Neural cell (in vitro differentiated cells): ENCODE measurements around the gene RPIA. TPM values are rescaled to one million over a fixed set of nuclear protein-coding genes. Genes with fewer than 3 reads are reported as not detected.

Experiments used
- H2AFZ ChIP-seq: fragments of 200-600, 300-800 bp; sonication (generic), shearing (Covaris generic); 2 replicates; pipeline ENCODE4 v1.6.0; 2014; ENCODE audit warnings: low read depth, mild to moderate bottlenecking, antibody characterized with exemption, low read length, moderate library complexity
- H3F3A ChIP-seq: fragments of 200-600 bp; shearing (Covaris generic); 2 replicates; pipeline ENCODE4 v1.6.1; 2016; ENCODE audit warnings: mild to moderate bottlenecking, moderate library complexity, mixed read lengths, antibody characterized with exemption, low read length; ENCODE audit not compliant: insufficient read depth, poor library complexity, severe bottlenecking
- H3K27ac ChIP-seq: fragments of 200-600, 300-800 bp; sonication (generic), shearing (Covaris generic); 2 replicates; pipeline ENCODE4 v1.5.1; 2014; ENCODE audit warnings: mild to moderate bottlenecking, low read length, moderate library complexity
- H3K27me3 ChIP-seq: fragments of 300-800, 200-600 bp; sonication (generic), shearing (Covaris generic); 2 replicates; pipeline ENCODE4 v1.6.0; 2014; ENCODE audit warnings: mild to moderate bottlenecking, low read depth, low read length, moderate library complexity; ENCODE audit not compliant: insufficient read depth
- H3K36me3 ChIP-seq: fragments of 300-800, 200-600 bp; sonication (generic), shearing (Covaris generic); 2 replicates; pipeline ENCODE4 v1.5.1; 2014; ENCODE audit warnings: mild to moderate bottlenecking, antibody characterized with exemption, low read length, moderate library complexity; ENCODE audit not compliant: insufficient read depth
- H3K4me2 ChIP-seq: fragments of 300-800, 200-600 bp; sonication (generic), shearing (Covaris generic); 2 replicates; pipeline ENCODE4 v1.6.0; 2014; ENCODE audit warnings: mild to moderate bottlenecking, low read length
- H3K4me3 ChIP-seq: fragments of 300-800, 200-600 bp; sonication (generic), shearing (Covaris generic); 2 replicates; pipeline ENCODE4 v1.5.1; 2014; ENCODE audit warnings: mild to moderate bottlenecking, low read length, moderate library complexity
- H3K79me2 ChIP-seq: fragments of 200-600 bp; shearing (Covaris generic); replicated peaks from 2 replicates; pipeline ENCODE4 v1.6.0; 2014; ENCODE audit warnings: mild to moderate bottlenecking, low read length, moderate library complexity; ENCODE audit not compliant: insufficient read depth
- H3K9ac ChIP-seq: fragments of 300-800, 200-600 bp; sonication (generic), shearing (Covaris generic); 2 replicates; pipeline ENCODE4 v1.6.1; 2016; ENCODE audit warnings: mild to moderate bottlenecking, low read length, mixed read lengths
- H3K9me2 ChIP-seq: fragments of 200-600 bp; shearing (Covaris generic); 2 replicates; pipeline ENCODE4 v1.6.1; 2016; ENCODE audit warnings: mild to moderate bottlenecking, low read length, mixed read lengths; ENCODE audit not compliant: insufficient read depth
- H3K9me3 ChIP-seq: fragments of 200-600, 300-800 bp; sonication (generic), shearing (Covaris generic); 2 replicates; pipeline ENCODE4 v1.6.1; 2016; ENCODE audit warnings: mild to moderate bottlenecking, mixed run types, low read length, moderate library complexity, mixed read lengths
- H4K20me1 ChIP-seq: fragments of 200-600 bp; shearing (Covaris generic); 2 replicates; pipeline ENCODE4 v1.6.1; 2016; ENCODE audit warnings: mild to moderate bottlenecking, mixed run types; ENCODE audit not compliant: insufficient read depth
- CTCF ChIP-seq: fragments of 450-650 bp; IDR thresholded peaks from 2 replicates; pipeline ENCODE4 v1.5.1; 2014; ENCODE audit warnings: antibody characterized with exemption, mild to moderate bottlenecking, moderate library complexity; ENCODE audit not compliant: poor library complexity, severe bottlenecking
- EP300 ChIP-seq: fragments of 450-650 bp; conservative IDR thresholded peaks from 2 replicates; pipeline ENCODE4 v1.6.1; 2014; ENCODE audit warnings: antibody characterized with exemption, mild to moderate bottlenecking, moderate library complexity; ENCODE audit not compliant: poor library complexity, severe bottlenecking
- EZH2 ChIP-seq: fragments of 200-600, 300-800 bp; shearing (Covaris generic), sonication (generic); IDR thresholded peaks from 2 replicates; pipeline ENCODE4 v1.6.1; 2014; ENCODE audit warnings: antibody characterized with exemption, low read length, borderline replicate concordance, mild to moderate bottlenecking; ENCODE audit not compliant: insufficient read depth, poor library complexity, severe bottlenecking
- MXI1 ChIP-seq: fragments of 450-650 bp; conservative IDR thresholded peaks from 2 replicates; pipeline ENCODE4 v1.6.1; 2014; ENCODE audit warnings: antibody characterized with exemption, mild to moderate bottlenecking; ENCODE audit not compliant: poor library complexity, severe bottlenecking
- POLR2AphosphoS5 ChIP-seq: IDR thresholded peaks from 2 replicates; pipeline ENCODE4 v1.6.1; 2012
- RAD21 ChIP-seq: fragments of 450-650 bp; conservative IDR thresholded peaks from 2 replicates; pipeline ENCODE4 v1.6.1; 2014; ENCODE audit warnings: antibody characterized with exemption, mild to moderate bottlenecking, moderate library complexity
- REST ChIP-seq: IDR thresholded peaks from 2 replicates; pipeline ENCODE4 v1.6.1; 2012; ENCODE audit warnings: borderline replicate concordance
- SMC3 ChIP-seq: fragments of 450-650 bp; conservative IDR thresholded peaks from 2 replicates; pipeline ENCODE4 v1.6.1; 2014; ENCODE audit warnings: antibody characterized with exemption, mild to moderate bottlenecking, moderate library complexity; ENCODE audit not compliant: poor library complexity
- TAF1 ChIP-seq: IDR thresholded peaks from 2 replicates; pipeline ENCODE4 v1.6.1; 2012; ENCODE audit warnings: low read depth
- polyA plus RNA-seq: library from polyadenylated mRNA; depleted of rRNA; stranded (reverse); fragments of >200 nt; gene quantifications from 2 replicates; pipeline ENCODE4 v1.2.3, GENCODE V29; 2014

RPIA gene
- polyA plus RNA-seq, 1 donor from 2014 or later: 9.7 TPM

DNA sequence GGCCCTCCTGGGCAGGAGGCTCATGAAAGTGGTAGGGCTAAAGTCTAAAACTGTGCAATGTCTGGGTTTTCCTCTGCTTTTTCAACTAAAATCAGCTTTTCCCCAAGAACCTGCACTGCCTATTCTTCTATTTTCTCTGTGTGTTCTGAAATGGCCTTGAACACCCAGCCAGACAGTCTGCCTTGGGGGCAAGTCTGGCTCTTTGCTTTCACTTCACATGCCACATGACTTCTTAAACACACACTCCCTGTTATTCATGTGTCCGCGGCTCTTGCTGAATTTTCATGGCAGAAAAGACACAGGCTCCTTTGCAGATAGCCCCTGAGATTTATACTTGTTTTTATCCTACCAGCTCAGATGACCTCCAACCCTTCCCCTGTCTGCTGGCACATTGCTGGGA lies 10.6 kb upstream of the RPIA start:
- Histone ChIP-seq H3K27me3 (no peaks in the 10 kb centered on the region), H3K79me2 (no peaks in the 10 kb centered on the region), H3K9me3 (no peaks in the 10 kb centered on the region), H3K4me2 (no peak overlapping the region), H3K9me2 (no peaks in the 10 kb centered on the region), H3K9ac (no peak overlapping the region), H3K36me3 (no peaks in the 10 kb centered on the region), H4K20me1 (no peaks in the 10 kb centered on the region), H3K27ac (no peak overlapping the region), H2AFZ (no peak overlapping the region), H3K4me3 (no peak overlapping the region), H3F3A (no peaks in the 10 kb centered on the region)
- TF ChIP-seq RAD21 (no peak), MXI1 (no peak), EZH2 (no peak), CTCF (no peak), TAF1 (no peak), SMC3 (no peak), EP300 (no peak), REST (no peak), POLR2AphosphoS5 (no peak)

GRCh38 chr2:88683160-88684021 lies 8.1 kb upstream of the RPIA start:
- H3K27ac ChIP-seq: no peak overlapping the region
- no peaks in the 10 kb centered on the region for H4K20me1 ChIP-seq
- no peaks in the 10 kb centered on the region for H3F3A ChIP-seq
- H3K9me2 ChIP-seq: no peaks in the 10 kb centered on the region
- H2AFZ ChIP-seq: no peak overlapping the region
- H3K27me3 ChIP-seq: no peaks in the 10 kb centered on the region
- no peaks in the 10 kb centered on the region for H3K79me2 ChIP-seq
- no peak overlapping the region for H3K4me3 ChIP-seq
- H3K9ac ChIP-seq: no peak overlapping the region
- no peaks in the 10 kb centered on the region for H3K36me3 ChIP-seq
- H3K9me3 ChIP-seq: no peaks in the 10 kb centered on the region
- TF ChIP-seq POLR2AphosphoS5: no peak
- no peak for TF ChIP-seq EP300
- TF ChIP-seq RAD21: no peak
- TF ChIP-seq EZH2: no peak
- TF ChIP-seq SMC3: no peak
- no peak for TF ChIP-seq CTCF
- no peak for TF ChIP-seq TAF1
- no peak for TF ChIP-seq REST
- TF ChIP-seq MXI1: no peak
- no peak overlapping the region for H3K4me2 ChIP-seq
